ENCODE results near the gene PLA2G1B.

PLA2G1B gene

GRCh38 chr12:120283318-120283717, 44.3 kb downstream of the PLA2G1B start:
- TF ChIP-seq GATA3 (IDR thresholded peaks at IDR 0.05; ENCODE audit: low read depth, low read length) (no peak), GATA2 (IDR thresholded peaks at IDR 0.05; ENCODE audit: low read depth, low read length) (no peak)

GRCh38 chr12:120278137-120279069, 49.2 kb downstream of the PLA2G1B start:
- TF ChIP-seq GATA2 (IDR thresholded peaks at IDR 0.05; ENCODE audit: low read depth, low read length), result no peak
- no peak for TF ChIP-seq GATA3 (IDR thresholded peaks at IDR 0.05; ENCODE audit: low read depth, low read length)

DNA sequence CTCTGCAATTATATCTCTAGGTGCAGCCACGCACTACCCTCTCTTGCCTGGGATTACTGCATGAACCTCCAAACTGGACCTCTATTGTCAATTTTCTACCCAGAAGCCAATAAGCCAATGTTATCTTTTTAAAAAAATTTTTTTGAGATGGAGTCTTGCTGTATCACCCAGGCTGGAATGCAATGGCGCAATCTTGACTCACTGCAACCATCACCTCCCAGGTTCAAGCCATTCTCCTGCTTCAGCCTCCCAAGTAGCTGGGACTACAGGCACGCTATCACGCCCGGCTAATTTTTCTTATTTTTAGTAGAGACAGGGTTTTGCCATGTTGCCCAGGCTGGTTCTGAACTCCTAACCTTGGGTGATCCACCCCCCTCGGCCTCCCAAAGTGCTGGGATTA, 50.8 kb downstream of the PLA2G1B start:
- no peak for TF ChIP-seq GATA2 (IDR thresholded peaks at IDR 0.05; ENCODE audit: low read depth, low read length)
- TF ChIP-seq GATA3 (IDR thresholded peaks at IDR 0.05; ENCODE audit: low read depth, low read length), result no peak
